ENCODE data around the gene PAPOLB. TPM values are rescaled to one million over a fixed set of nuclear protein-coding genes. Genes with fewer than 3 reads are reported as not detected.

The PAPOLB gene
- total RNA-seq, 1 donor, result not detected

DNA sequence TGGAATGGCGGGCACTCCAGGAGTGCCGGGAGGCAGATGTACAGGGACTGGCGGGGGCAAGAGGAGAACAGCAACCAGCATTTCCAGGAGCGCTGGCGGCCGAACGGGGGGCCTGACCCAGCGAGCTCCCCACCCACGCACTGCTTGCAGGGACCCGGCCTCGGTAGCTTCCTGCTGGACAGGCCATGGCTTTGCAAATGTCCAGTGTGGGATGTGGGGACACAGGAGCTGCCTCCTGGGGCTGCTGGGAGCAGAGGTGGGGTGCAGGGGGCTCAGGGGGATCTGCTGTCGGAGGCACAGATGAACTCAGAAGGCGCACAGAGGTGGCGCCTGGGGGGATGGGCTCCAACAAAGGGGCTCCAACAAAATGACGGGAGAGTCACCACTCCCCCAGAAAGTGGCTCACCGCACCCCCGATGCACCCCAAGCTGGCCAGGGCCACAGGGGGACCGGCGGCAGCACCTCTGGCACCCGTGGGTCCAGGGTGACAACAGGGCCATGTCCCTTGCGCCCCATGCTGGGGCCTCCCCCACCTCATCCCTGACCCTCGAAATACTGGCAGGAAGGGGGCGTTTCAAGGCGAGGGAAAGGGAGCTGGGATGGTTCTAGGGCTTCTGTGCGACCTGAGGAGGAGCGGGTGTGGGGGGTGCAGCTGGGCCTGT is 45.3 kb downstream of the PAPOLB start:
- no peak overlapping the region for H3K4me3 ChIP-seq (ENCODE audit: low read depth, low read length)
- TF ChIP-seq, protein P1, sequence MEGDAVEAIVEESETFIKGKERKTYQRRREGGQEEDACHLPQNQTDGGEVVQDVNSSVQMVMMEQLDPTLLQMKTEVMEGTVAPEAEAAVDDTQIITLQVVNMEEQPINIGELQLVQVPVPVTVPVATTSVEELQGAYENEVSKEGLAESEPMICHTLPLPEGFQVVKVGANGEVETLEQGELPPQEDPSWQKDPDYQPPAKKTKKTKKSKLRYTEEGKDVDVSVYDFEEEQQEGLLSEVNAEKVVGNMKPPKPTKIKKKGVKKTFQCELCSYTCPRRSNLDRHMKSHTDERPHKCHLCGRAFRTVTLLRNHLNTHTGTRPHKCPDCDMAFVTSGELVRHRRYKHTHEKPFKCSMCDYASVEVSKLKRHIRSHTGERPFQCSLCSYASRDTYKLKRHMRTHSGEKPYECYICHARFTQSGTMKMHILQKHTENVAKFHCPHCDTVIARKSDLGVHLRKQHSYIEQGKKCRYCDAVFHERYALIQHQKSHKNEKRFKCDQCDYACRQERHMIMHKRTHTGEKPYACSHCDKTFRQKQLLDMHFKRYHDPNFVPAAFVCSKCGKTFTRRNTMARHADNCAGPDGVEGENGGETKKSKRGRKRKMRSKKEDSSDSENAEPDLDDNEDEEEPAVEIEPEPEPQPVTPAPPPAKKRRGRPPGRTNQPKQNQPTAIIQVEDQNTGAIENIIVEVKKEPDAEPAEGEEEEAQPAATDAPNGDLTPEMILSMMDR (IDR thresholded peaks at IDR 0.05; ENCODE audit: insufficient read depth, low read depth, low read length), result no peak
- DNase-seq (ENCODE audit: low read depth), result no peak

DNA sequence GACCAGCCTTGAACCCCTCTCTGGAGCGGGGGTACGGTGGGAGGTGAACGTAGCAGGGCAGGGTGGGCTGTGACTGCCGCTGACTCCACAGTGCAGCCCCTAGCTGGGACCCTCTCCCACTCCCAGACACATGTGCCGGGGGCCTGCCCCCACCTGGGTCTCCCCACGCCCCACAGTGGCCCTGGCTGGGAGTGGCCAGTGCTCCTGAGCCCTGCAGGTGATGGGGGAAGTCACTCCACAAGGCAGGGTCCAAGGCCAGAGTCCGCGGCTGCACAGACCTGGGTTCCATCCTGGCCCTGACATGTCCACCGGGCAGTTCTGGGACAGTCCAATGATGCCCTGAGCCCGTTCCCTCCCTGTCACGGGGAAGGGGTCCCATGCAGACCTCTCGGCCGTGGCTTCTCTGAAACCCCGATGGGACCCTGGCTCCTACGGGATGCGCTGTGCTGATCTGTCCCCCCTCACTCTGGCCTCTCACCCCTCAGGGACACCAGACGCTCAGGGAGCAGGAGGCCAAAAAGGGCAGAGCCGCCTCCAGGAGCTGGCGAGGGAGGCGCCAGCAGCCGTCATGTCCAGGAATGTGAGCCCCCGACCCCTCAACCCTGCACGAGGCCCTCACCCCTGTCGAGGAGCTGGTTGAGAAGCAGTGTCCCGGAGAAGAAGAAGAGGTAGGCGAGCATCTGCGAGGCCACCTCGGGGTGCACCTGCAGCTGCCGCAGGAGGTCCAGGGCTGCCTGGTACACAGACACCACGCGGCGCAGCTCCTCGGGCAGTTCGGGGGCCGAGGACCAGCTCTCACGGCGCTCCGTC is 46.0 kb downstream of the PAPOLB start:
- H3K4me3 ChIP-seq (ENCODE audit: low read depth, low read length), result no peak overlapping the region
- no peak for DNase-seq (ENCODE audit: low read depth)
- TF ChIP-seq, protein P1 (IDR thresholded peaks at IDR 0.05; ENCODE audit: insufficient read depth, low read depth, low read length), result no peak

DNA sequence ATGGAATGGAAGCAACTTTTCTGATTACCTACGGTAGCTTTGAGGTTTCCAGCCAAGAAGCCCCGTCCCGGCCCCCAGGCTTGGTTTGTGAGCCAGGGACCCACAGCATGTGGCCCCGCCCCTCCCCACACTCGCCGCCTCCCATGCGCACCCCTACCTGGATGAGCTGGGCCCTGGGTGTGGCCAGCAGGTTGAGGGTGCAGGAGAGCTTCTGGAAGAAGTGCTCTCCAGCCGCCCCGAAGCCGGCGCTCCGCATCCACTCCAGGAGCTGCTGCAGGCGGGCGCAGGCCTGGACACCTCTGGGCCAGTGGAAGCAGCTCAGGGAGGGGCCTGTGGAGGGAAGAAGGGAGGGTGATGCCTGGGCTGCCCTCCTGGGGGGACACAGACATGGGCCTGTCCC is 46.7 kb downstream of the PAPOLB start:
- no peak for DNase-seq (ENCODE audit: low read depth)
- TF ChIP-seq, protein P1 (IDR thresholded peaks at IDR 0.05; ENCODE audit: insufficient read depth, low read depth, low read length), result no peak
- no peak overlapping the region for H3K4me3 ChIP-seq (ENCODE audit: low read depth, low read length)

GRCh38 chr7:4814433-4814832 is 47.4 kb downstream of the PAPOLB start:
- TF ChIP-seq, protein P1 (IDR thresholded peaks at IDR 0.05; ENCODE audit: insufficient read depth, low read depth, low read length), result no peak
- no peak for DNase-seq (ENCODE audit: low read depth)
- no peak overlapping the region for H3K4me3 ChIP-seq (ENCODE audit: low read depth, low read length)

DNA sequence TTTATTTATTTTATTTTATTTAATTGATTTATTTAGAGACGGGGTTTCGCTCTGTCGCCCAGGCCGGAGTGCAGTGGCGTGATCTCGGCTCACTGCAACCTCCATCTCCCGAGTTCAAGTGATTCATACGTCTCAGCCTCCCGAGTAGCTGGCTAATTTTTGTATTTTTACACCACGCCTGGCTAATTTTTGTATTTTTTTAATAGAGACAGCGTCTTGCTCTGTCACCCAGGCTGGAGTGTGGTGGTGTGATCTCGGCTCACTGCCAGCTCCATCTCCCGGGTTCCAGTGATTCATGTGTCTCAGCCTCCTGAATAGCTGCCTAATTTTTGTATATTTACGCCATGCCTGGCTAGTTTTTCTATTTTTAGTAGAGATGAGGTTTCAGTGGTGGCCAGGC is 52.2 kb downstream of the PAPOLB start:
- no peak for DNase-seq (ENCODE audit: low read depth)
- no peak overlapping the region for H3K4me3 ChIP-seq (ENCODE audit: low read depth, low read length)
- TF ChIP-seq, protein P1 (IDR thresholded peaks at IDR 0.05; ENCODE audit: insufficient read depth, low read depth, low read length), result no peak

DNA sequence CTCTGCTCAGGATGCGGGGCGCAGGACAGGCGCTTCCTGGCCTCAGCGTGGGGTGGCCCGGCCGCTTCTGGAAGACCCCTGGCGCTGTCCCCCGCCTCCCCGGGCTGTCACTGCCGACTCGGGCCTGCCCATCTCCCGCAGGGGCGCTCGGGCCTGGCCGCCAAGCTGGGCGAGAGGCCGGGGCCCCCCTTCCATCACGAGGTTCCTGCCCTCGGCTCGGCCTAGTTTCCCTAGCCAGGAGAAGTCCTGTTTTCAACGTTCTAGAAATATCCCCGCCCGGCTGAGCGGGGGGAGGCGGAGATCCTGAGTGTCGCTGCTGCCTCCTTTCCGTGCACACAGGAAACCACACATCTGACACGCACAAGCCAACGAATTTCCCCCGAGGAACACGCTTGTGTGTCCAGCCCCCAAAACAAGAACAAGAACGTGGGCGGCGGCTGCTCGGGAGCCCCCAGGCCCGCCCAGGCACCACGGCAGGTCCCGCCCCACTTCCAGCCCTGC is 52.7 kb downstream of the PAPOLB start:
- DNase-seq (ENCODE audit: low read depth), result no peak
- TF ChIP-seq, protein P1 (IDR thresholded peaks at IDR 0.05; ENCODE audit: insufficient read depth, low read depth, low read length), result no peak
- no peak overlapping the region for H3K4me3 ChIP-seq (ENCODE audit: low read depth, low read length)

Measured in fibroblast of villous mesenchyme (primary cell).